ENCODE results near the gene CYSRT1. TPM values are rescaled to one million over a fixed set of nuclear protein-coding genes. Genes with fewer than 3 reads are reported as not detected.

CYSRT1 gene
- total and polyA plus RNA-seq, 2 donors: 0.57 to 2.8 TPM

Other genes starting within 250 kb of the CYSRT1 start
Only the 30 nearest of the 32 such genes appear.
- 68.9 TPM for gene PAXX, start 232.8 kb upstream of the CYSRT1 start, total RNA-seq
- gene PAXX, start 232.8 kb upstream of the CYSRT1 start, polyA plus RNA-seq: 431 TPM
- gene CLIC3, start 228.6 kb upstream of the CYSRT1 start, total RNA-seq: 13.6 TPM
- 44.6 TPM for gene CLIC3, start 228.6 kb upstream of the CYSRT1 start, polyA plus RNA-seq
- 4.2 TPM for gene ABCA2, start 196.9 kb upstream of the CYSRT1 start, total RNA-seq
- gene ABCA2, start 196.9 kb upstream of the CYSRT1 start, polyA plus RNA-seq: 37.3 TPM
- gene FUT7, start 193.1 kb upstream of the CYSRT1 start, total RNA-seq: 0.99 TPM
- gene FUT7, start 193.1 kb upstream of the CYSRT1 start, polyA plus RNA-seq: 4.6 TPM
- 4.8 TPM for gene NPDC1, start 179.0 kb upstream of the CYSRT1 start, total RNA-seq
- gene NPDC1, start 179.0 kb upstream of the CYSRT1 start, polyA plus RNA-seq: 71.1 TPM
- 0.09 TPM for gene ENTPD2, start 171.1 kb upstream of the CYSRT1 start, total RNA-seq
- 0.27 TPM for gene ENTPD2, start 171.1 kb upstream of the CYSRT1 start, polyA plus RNA-seq
- 6.3 TPM for gene SAPCD2, start 154.6 kb upstream of the CYSRT1 start, total RNA-seq
- gene SAPCD2, start 154.6 kb upstream of the CYSRT1 start, polyA plus RNA-seq: 0.87 TPM
- 1.9 TPM for gene UAP1L1, start 147.7 kb upstream of the CYSRT1 start, total RNA-seq
- gene UAP1L1, start 147.7 kb upstream of the CYSRT1 start, polyA plus RNA-seq: 9.4 TPM
- gene MAN1B1, start 138.2 kb upstream of the CYSRT1 start, total RNA-seq: 26.8 TPM
- gene MAN1B1, start 138.2 kb upstream of the CYSRT1 start, polyA plus RNA-seq: 107 TPM
- gene DPP7, start 110.4 kb upstream of the CYSRT1 start, total RNA-seq: 112 TPM
- gene DPP7, start 110.4 kb upstream of the CYSRT1 start, polyA plus RNA-seq: 476 TPM
- 0.19 TPM for gene GRIN1, start 86.0 kb upstream of the CYSRT1 start, total RNA-seq
- gene GRIN1, start 86.0 kb upstream of the CYSRT1 start, polyA plus RNA-seq: 0.18 TPM
- 0.28 TPM for gene LRRC26, start 55.1 kb upstream of the CYSRT1 start, total RNA-seq
- gene LRRC26, start 55.1 kb upstream of the CYSRT1 start, polyA plus RNA-seq: 0.05 TPM
- gene TMEM210, start 53.1 kb upstream of the CYSRT1 start, total RNA-seq: not detected
- gene TMEM210, start 53.1 kb upstream of the CYSRT1 start, polyA plus RNA-seq: 0.07 TPM
- 19.1 TPM for gene ANAPC2, start 36.6 kb upstream of the CYSRT1 start, total RNA-seq
- gene ANAPC2, start 36.6 kb upstream of the CYSRT1 start, polyA plus RNA-seq: 69.4 TPM
- 85.2 TPM for gene SSNA1, start 36.5 kb upstream of the CYSRT1 start, total RNA-seq
- 74.9 TPM for gene SSNA1, start 36.5 kb upstream of the CYSRT1 start, polyA plus RNA-seq
- gene TPRN, start 24.4 kb upstream of the CYSRT1 start, total RNA-seq: 2.7 TPM
- gene TPRN, start 24.4 kb upstream of the CYSRT1 start, polyA plus RNA-seq: 6.2 TPM
- gene TMEM203, start 19.5 kb upstream of the CYSRT1 start, total RNA-seq: 20.6 TPM
- 47.2 TPM for gene TMEM203, start 19.5 kb upstream of the CYSRT1 start, polyA plus RNA-seq
- gene NDOR1, start 19.5 kb upstream of the CYSRT1 start, total RNA-seq: 4.7 TPM
- 20.4 TPM for gene NDOR1, start 19.5 kb upstream of the CYSRT1 start, polyA plus RNA-seq
- 0.09 TPM for gene RNF208, start 2.9 kb upstream of the CYSRT1 start, total RNA-seq
- gene RNF208, start 2.9 kb upstream of the CYSRT1 start, polyA plus RNA-seq: 5.3 TPM
- 0.05 TPM for gene RNF224, start 2.3 kb downstream of the CYSRT1 start, total RNA-seq
- 0.16 TPM for gene RNF224, start 2.3 kb downstream of the CYSRT1 start, polyA plus RNA-seq
- gene SLC34A3, start 5.7 kb downstream of the CYSRT1 start, total RNA-seq: not detected
- 0.14 TPM for gene SLC34A3, start 5.7 kb downstream of the CYSRT1 start, polyA plus RNA-seq
- gene TUBB4B, start 16.1 kb downstream of the CYSRT1 start, total RNA-seq: 166 TPM
- 104 TPM for gene TUBB4B, start 16.1 kb downstream of the CYSRT1 start, polyA plus RNA-seq
- gene STPG3, start 26.1 kb downstream of the CYSRT1 start, total RNA-seq: 0.09 TPM
- 0.43 TPM for gene STPG3, start 26.1 kb downstream of the CYSRT1 start, polyA plus RNA-seq
- 20.4 TPM for gene NELFB, start 30.2 kb downstream of the CYSRT1 start, total RNA-seq
- 38.8 TPM for gene NELFB, start 30.2 kb downstream of the CYSRT1 start, polyA plus RNA-seq
- gene TOR4A, start 52.6 kb downstream of the CYSRT1 start, total RNA-seq: 2.0 TPM
- gene TOR4A, start 52.6 kb downstream of the CYSRT1 start, polyA plus RNA-seq: 2.1 TPM
- gene NRARP, start 77.1 kb downstream of the CYSRT1 start, total RNA-seq: 3.1 TPM
- 1.6 TPM for gene NRARP, start 77.1 kb downstream of the CYSRT1 start, polyA plus RNA-seq
- 3.4 TPM for gene EXD3, start 198.0 kb downstream of the CYSRT1 start, total RNA-seq
- gene EXD3, start 198.0 kb downstream of the CYSRT1 start, polyA plus RNA-seq: 16.8 TPM
- 1.9 TPM for gene NOXA1, start 198.2 kb downstream of the CYSRT1 start, total RNA-seq
- 8.4 TPM for gene NOXA1, start 198.2 kb downstream of the CYSRT1 start, polyA plus RNA-seq
- 0.14 TPM for gene ENTPD8, start 216.2 kb downstream of the CYSRT1 start, total RNA-seq
- 3.8 TPM for gene ENTPD8, start 216.2 kb downstream of the CYSRT1 start, polyA plus RNA-seq
- 14.9 TPM for gene NSMF, start 234.2 kb downstream of the CYSRT1 start, total RNA-seq
- gene NSMF, start 234.2 kb downstream of the CYSRT1 start, polyA plus RNA-seq: 77.6 TPM